HepG2 (cell line): ENCODE results near the gene CNPY4. TPM values are rescaled to one million over a fixed set of nuclear protein-coding genes. Genes with fewer than 3 reads are reported as not detected.

Experiments
- CBX5 ChIP-seq: sonication (generic); formaldehyde crosslinking; IDR thresholded peaks from 2 replicates; pipeline ENCODE4 v1.4.0; 2020; ENCODE audit warnings: missing genetic modification reagents, borderline replicate concordance
- GPN1 ChIP-seq: sonication (generic); formaldehyde crosslinking; IDR thresholded peaks from 2 replicates; pipeline ENCODE4 v1.5.1; 2020; ENCODE audit warnings: missing genetic modification reagents, borderline replicate concordance
- HCFC1 ChIP-seq: fragments of 150-350 bp; IDR thresholded peaks from 2 replicates; pipeline ENCODE4 v1.6.1; 2014; ENCODE audit warnings: low read depth, low read length
- IKZF1 ChIP-seq: fragments of 450-650 bp; IDR thresholded peaks from 2 replicates; pipeline ENCODE4 v1.7.1; 2016
- ISL2 ChIP-seq: sonication (generic); formaldehyde crosslinking; IDR thresholded peaks from 2 replicates; pipeline ENCODE4 v1.5.0; 2020; ENCODE audit warnings: missing genetic modification reagents
- KLF6 ChIP-seq: IDR thresholded peaks from 2 replicates; pipeline ENCODE4 v1.8.0; 2016; ENCODE audit warnings: missing biosample characterization, missing genetic modification reagents
- NFRKB ChIP-seq: fragments of 450-650 bp; IDR thresholded peaks from 2 replicates; pipeline ENCODE4 v1.6.1; 2017
- NONO ChIP-seq, 2 experiments: fragments of 450-650 bp in 1 of 2; sonication (generic) in 1 of 2; formaldehyde crosslinking in 1 of 2; IDR thresholded peaks in 1 of 2; conservative IDR thresholded peaks in 1 of 2; 2 replicates each; pipeline versions ENCODE4 v1.6.1 to v1.8.0; 2017 to 2022; ENCODE audit warnings: mild to moderate bottlenecking in 1 of 2, missing genetic modification reagents in 1 of 2, moderate library complexity in 1 of 2
- SMC3 ChIP-seq: IDR thresholded peaks from 2 replicates; pipeline ENCODE4 v1.6.1; 2011; ENCODE audit warnings: low read length, improper control_type of control experiment
- ZFP36L2 ChIP-seq: sonication (generic); formaldehyde crosslinking; IDR thresholded peaks from 2 replicates; pipeline ENCODE4 v1.4.0; 2020; ENCODE audit warnings: missing genetic modification reagents
- ZMYM2 ChIP-seq: sonication (generic); formaldehyde crosslinking; IDR thresholded peaks from 2 replicates; pipeline ENCODE4 v1.8.0; 2022; ENCODE audit warnings: mild to moderate bottlenecking, missing genetic modification reagents
- ZNF354B ChIP-seq: sonication (generic); formaldehyde crosslinking; IDR thresholded peaks from 2 replicates; pipeline ENCODE4 v1.8.0; 2022; ENCODE audit warnings: mild to moderate bottlenecking, missing genetic modification reagents
- ZNF558 ChIP-seq: sonication (generic); formaldehyde crosslinking; IDR thresholded peaks from 2 replicates; pipeline ENCODE4 v1.9.0; 2022; ENCODE audit warnings: mild to moderate bottlenecking, missing genetic modification reagents, borderline replicate concordance
- ZNF572 ChIP-seq: sonication (generic); formaldehyde crosslinking; IDR thresholded peaks from 2 replicates; pipeline ENCODE4 v1.5.1; 2020; ENCODE audit warnings: mild to moderate bottlenecking, missing genetic modification reagents
- ZNF598 ChIP-seq: sonication (generic); formaldehyde crosslinking; IDR thresholded peaks from 2 replicates; pipeline ENCODE4 v1.5.1; 2020; ENCODE audit warnings: mild to moderate bottlenecking, missing genetic modification reagents, borderline replicate concordance
- ZNF605 ChIP-seq: sonication (generic); formaldehyde crosslinking; IDR thresholded peaks from 2 replicates; pipeline ENCODE4 v1.8.0; 2022; ENCODE audit warnings: mild to moderate bottlenecking, missing genetic modification reagents
- ZNF883 ChIP-seq: sonication (generic); formaldehyde crosslinking; IDR thresholded peaks from 2 replicates; pipeline ENCODE4 v1.5.1; 2020; ENCODE audit warnings: mild to moderate bottlenecking, missing genetic modification reagents; ENCODE audit errors: not compliant biosample characterization
- polyA plus RNA-seq, 8 experiments: library from polyadenylated mRNA; depleted of rRNA in 3 of 8; stranded (reverse) in 7 of 8; unstranded in 1 of 8; fragments of >200 nt; fragmentation: Illumina TruSeq in 4 of 8; extraction: Trizol in 4 of 8; gene quantifications; 2 replicates each; pipeline versions ENCODE4 v1.2.1 to v1.2.3, GENCODE V29; 2011 to 2016; ENCODE audit warnings: low read depth in 4 of 8, missing spikeins in 1 of 8, mixed read lengths in 1 of 8; ENCODE audit not compliant: insufficient read depth in 1 of 8
- total RNA-seq, 5 experiments: library from RNA; depleted of rRNA; stranded (reverse); fragments of >200 nt; fragmentation: Illumina TruSeq; extraction: Trizol; gene quantifications; 2 replicates each; pipeline ENCODE4 v1.2.3, GENCODE V29; 2016; ENCODE audit warnings: low read depth in 1 of 5
- TF ChIP-seq, protein P1 (sequence below): sonication (generic); formaldehyde crosslinking; IDR thresholded peaks from 2 replicates; pipeline ENCODE4 v1.4.0; 2020; ENCODE audit warnings: missing genetic modification reagents
- TF ChIP-seq, protein P2 (sequence below): sonication (generic); formaldehyde crosslinking; IDR thresholded peaks from 2 replicates; pipeline ENCODE4 v1.8.1; 2023; ENCODE audit warnings: mild to moderate bottlenecking, missing genetic modification reagents, borderline replicate concordance
- TF ChIP-seq, protein P3 (sequence below): sonication (generic); formaldehyde crosslinking; IDR thresholded peaks from 2 replicates; pipeline ENCODE4 v1.5.0; 2020; ENCODE audit warnings: missing genetic modification reagents, mild to moderate bottlenecking, borderline replicate concordance
- TF ChIP-seq, protein P4 (sequence below): sonication (generic); formaldehyde crosslinking; IDR thresholded peaks from 2 replicates; pipeline ENCODE4 v1.4.0; 2020; ENCODE audit warnings: mild to moderate bottlenecking, missing genetic modification reagents
- TF ChIP-seq, protein P5 (sequence below): sonication (generic); formaldehyde crosslinking; IDR thresholded peaks from 2 replicates; pipeline ENCODE4 v1.4.0; 2020; ENCODE audit warnings: missing genetic modification reagents

Gene CNPY4
- total and polyA plus RNA-seq, 2 of the 13 experiments (the other 11 are each of a cell fraction or from before 2014, with no cell fraction given): 6.2 to 12.7 TPM

DNA sequence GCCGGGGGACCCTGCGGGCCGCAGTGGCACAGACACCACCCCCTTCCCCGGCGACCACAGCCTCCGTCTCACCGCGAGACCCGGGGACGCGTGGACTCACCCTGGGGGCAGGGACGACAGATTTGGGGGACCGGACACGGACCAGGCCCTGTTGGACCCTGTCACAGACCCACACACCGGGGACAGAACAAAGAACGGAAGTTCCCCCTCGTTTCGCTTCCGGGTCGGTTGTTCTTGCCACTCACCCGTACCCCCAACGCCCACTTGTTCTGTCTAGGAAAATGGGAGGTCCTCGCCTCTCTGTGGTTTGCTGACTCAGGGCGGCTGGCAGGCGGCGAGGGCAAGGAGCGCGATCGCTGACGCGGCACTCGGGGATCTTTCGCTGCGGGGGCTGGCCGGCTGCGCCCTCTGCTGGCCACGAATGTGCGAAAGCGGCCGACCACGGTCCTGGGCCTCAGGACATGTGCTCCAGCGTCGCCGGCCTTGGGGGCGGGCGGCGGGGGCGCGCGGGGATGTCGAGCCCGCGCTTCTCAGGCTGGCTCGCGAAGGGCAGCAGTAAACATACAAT, 37.8 kb upstream of the CNPY4 start, which contains the start of gene ZNF3 (continued):
- TF ChIP-seq, protein P1, sequence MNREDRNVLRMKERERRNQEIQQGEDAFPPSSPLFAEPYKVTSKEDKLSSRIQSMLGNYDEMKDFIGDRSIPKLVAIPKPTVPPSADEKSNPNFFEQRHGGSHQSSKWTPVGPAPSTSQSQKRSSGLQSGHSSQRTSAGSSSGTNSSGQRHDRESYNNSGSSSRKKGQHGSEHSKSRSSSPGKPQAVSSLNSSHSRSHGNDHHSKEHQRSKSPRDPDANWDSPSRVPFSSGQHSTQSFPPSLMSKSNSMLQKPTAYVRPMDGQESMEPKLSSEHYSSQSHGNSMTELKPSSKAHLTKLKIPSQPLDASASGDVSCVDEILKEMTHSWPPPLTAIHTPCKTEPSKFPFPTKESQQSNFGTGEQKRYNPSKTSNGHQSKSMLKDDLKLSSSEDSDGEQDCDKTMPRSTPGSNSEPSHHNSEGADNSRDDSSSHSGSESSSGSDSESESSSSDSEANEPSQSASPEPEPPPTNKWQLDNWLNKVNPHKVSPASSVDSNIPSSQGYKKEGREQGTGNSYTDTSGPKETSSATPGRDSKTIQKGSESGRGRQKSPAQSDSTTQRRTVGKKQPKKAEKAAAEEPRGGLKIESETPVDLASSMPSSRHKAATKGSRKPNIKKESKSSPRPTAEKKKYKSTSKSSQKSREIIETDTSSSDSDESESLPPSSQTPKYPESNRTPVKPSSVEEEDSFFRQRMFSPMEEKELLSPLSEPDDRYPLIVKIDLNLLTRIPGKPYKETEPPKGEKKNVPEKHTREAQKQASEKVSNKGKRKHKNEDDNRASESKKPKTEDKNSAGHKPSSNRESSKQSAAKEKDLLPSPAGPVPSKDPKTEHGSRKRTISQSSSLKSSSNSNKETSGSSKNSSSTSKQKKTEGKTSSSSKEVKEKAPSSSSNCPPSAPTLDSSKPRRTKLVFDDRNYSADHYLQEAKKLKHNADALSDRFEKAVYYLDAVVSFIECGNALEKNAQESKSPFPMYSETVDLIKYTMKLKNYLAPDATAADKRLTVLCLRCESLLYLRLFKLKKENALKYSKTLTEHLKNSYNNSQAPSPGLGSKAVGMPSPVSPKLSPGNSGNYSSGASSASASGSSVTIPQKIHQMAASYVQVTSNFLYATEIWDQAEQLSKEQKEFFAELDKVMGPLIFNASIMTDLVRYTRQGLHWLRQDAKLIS: no peak
- TF ChIP-seq, protein P2, sequence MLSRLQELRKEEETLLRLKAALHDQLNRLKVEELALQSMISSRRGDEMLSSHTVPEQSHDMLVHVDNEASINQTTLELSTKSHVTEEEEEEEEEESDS (CRISPR knock-in tag): no peak
- TF ChIP-seq, protein P3, sequence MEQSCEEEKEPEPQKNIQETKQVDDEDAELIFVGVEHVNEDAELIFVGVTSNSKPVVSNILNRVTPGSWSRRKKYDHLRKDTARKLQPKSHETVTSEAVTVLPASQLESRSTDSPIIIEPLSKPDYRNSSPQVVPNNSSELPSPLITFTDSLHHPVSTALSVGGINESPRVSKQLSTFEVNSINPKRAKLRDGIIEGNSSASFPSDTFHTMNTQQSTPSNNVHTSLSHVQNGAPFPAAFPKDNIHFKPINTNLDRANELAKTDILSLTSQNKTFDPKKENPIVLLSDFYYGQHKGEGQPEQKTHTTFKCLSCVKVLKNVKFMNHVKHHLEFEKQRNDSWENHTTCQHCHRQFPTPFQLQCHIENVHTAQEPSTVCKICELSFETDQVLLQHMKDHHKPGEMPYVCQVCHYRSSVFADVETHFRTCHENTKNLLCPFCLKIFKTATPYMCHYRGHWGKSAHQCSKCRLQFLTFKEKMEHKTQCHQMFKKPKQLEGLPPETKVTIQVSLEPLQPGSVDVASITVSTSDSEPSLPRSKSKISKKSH (CRISPR knock-in tag): peak; percentile 64; the same call in 1 of the 2 replicates
- TF ChIP-seq ZNF598 (CRISPR knock-in tag) (peak; percentile 97), HCFC1 (peak; percentile 77), ZMYM2 (CRISPR knock-in tag) (peak; percentile 69; the same call in 1 of the 2 replicates), CBX5 (CRISPR knock-in tag) (peak; percentile 95; the same call in 1 of the 2 replicates), NFRKB (no peak), ZNF883 (CRISPR knock-in tag) (peak; percentile 85), ZFP36L2 (CRISPR knock-in tag) (no peak), KLF6 (peak; percentile 77), SMC3 (peak; percentile 13; the same call in 1 of the 2 replicates), ZNF558 (peak; percentile 91; the same call in 1 of the 2 replicates), GPN1 (CRISPR knock-in tag) (0 out of 2 replicates have a peak, but pooled peaks have one; percentile 50), ZNF605 (CRISPR knock-in tag) (peak; percentile 81), IKZF1 (no peak), NONO (IDR thresholded peaks at IDR 0.05) (no peak), NONO (CRISPR knock-in tag; conservative IDR thresholded peaks at IDR 0.05) (peak; percentile 99), ZNF354B (no peak), ISL2 (CRISPR knock-in tag) (peak; percentile 74; the same call in 1 of the 2 replicates), ZNF572 (CRISPR knock-in tag) (peak; percentile 47; the same call in 1 of the 2 replicates)
- TF ChIP-seq, protein P4, sequence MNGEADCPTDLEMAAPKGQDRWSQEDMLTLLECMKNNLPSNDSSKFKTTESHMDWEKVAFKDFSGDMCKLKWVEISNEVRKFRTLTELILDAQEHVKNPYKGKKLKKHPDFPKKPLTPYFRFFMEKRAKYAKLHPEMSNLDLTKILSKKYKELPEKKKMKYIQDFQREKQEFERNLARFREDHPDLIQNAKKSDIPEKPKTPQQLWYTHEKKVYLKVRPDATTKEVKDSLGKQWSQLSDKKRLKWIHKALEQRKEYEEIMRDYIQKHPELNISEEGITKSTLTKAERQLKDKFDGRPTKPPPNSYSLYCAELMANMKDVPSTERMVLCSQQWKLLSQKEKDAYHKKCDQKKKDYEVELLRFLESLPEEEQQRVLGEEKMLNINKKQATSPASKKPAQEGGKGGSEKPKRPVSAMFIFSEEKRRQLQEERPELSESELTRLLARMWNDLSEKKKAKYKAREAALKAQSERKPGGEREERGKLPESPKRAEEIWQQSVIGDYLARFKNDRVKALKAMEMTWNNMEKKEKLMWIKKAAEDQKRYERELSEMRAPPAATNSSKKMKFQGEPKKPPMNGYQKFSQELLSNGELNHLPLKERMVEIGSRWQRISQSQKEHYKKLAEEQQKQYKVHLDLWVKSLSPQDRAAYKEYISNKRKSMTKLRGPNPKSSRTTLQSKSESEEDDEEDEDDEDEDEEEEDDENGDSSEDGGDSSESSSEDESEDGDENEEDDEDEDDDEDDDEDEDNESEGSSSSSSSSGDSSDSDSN: peak; percentile 78
- TF ChIP-seq, protein P5, sequence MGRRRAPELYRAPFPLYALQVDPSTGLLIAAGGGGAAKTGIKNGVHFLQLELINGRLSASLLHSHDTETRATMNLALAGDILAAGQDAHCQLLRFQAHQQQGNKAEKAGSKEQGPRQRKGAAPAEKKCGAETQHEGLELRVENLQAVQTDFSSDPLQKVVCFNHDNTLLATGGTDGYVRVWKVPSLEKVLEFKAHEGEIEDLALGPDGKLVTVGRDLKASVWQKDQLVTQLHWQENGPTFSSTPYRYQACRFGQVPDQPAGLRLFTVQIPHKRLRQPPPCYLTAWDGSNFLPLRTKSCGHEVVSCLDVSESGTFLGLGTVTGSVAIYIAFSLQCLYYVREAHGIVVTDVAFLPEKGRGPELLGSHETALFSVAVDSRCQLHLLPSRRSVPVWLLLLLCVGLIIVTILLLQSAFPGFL (CRISPR knock-in tag): no peak
